HFF-Myc (cell line): ENCODE measurements around the gene ATP6V1F.

Source experiments
- DNase-seq: peaks from one replicate; pipeline ENCODE4 v3.0.0-alpha.2; 2011; ENCODE audit warnings: low read depth; ENCODE audit errors: extremely low read depth
- H3K4me3 ChIP-seq: replicated peaks from 2 replicates; pipeline ENCODE4 v1.5.1; 2011; ENCODE audit warnings: low read depth, mild to moderate bottlenecking, control low read depth, low read length
- CTCF ChIP-seq: IDR thresholded peaks from 2 replicates; pipeline ENCODE4 v1.5.1; 2012; ENCODE audit warnings: mild to moderate bottlenecking, low read depth, low read length, control low read depth; ENCODE audit errors: missing control alignments

ATP6V1F gene

GRCh38 chr7:128831178-128831993 lies 31.3 kb upstream of the ATP6V1F start:
- DNase-seq: no peak
- H3K4me3 ChIP-seq: peak overlapping the region; percentile 93
- TF ChIP-seq CTCF: no peak

DNA sequence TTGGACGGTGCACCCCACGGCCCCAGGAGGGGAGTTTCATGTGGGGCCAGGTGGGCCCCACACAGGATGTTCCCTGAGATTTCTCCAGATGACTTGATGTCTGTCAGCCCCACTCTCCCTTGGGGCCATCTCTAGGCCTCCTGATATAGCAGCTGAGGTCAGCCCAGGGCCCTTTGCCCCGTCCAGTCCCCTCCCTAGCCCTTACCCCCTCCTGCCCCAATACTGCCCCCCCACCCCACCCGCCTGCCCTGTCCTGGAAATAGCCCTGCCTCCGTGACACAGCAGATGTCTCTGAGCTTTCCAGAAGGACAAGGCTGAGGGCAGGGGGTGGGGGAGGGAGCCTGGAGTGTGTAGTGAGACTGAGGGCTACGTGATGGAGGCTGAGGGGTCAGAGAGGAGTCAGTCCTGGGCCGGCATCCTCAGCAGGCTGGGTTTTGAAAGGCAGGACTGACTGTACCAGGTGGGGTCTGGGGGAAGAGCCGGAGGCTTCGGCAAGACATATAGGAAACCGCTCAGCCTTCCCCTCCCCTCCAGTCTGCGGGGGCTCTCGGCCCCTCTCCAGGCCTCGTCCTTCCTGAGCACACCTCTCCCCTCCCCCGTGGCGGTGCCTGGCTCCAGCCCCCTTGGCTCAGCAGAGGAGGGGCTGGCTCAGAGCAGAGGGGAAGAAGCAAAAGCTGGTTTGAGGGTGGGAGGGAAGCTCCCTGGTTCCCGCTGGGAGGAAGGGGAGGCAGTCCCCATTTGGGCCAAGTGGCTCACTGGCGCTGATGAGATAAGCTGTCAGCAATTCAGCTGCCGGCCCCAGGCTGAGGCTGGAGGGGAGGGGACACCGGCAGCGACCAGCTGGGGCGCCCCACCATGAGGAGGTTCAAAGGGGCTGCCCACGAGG lies 30.4 kb upstream of the ATP6V1F start:
- no peak for DNase-seq
- peak overlapping the region; percentile 93 for H3K4me3 ChIP-seq

GRCh38 chr7:128832880-128833147 lies 29.8 kb upstream of the ATP6V1F start:
- no peak for DNase-seq
- peak overlapping the region; percentile 93 for H3K4me3 ChIP-seq
- no peak for TF ChIP-seq CTCF

More for the DNA sequence above, 30.4 kb upstream of the ATP6V1F start:
- no peak for TF ChIP-seq CTCF

- peak overlapping the region; percentile 93 for H3K4me3 ChIP-seq
Observed at GRCh38 chr7:128833148-128833945, 29.3 kb upstream of the ATP6V1F start.

DNA sequence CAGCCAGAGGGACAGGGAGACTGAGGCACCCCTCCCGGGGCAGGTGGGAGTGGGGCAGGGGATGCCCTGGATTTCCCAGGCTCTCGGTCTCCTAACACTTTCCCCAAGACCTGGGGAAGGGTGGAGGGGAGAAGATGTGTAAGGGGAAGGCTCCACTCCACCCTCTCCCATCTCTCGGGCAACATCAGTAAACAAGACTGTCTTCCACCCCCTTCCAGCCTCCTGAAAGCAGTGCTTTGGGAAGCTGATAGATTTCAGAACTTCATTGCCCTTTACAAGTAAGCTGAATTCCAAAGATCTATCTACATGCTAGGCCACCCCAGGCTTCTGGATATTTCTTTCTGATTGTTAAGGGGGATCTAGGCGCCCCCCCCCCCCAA lies 28.7 kb upstream of the ATP6V1F start:
- DNase-seq: no peak
- TF ChIP-seq CTCF: no peak
- H3K4me3 ChIP-seq: peak overlapping the region; percentile 93

More at GRCh38 chr7:128833148-128833945, 29.3 kb upstream of the ATP6V1F start:
- TF ChIP-seq CTCF: no peak
- no peak for DNase-seq

DNA sequence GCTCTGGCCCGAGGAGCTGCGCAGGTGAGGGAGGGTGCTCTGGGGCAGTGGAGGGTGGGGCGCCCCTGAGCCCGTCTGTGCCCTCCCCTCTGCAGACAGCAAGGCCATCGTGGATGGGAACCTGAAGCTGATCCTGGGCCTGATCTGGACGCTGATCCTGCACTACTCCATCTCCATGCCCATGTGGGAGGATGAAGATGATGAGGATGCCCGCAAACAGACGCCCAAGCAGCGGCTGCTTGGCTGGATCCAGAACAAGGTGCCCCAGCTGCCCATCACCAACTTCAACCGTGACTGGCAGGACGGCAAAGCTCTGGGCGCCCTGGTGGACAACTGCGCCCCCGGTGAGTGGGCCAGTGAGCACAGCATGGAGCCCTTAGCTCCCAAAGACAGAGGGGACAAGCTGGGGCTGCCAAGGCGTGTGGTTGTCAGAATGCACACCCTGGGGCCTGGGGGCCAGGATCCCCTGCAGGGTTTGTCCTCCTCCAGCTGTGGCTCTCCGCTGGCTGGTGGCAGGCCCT lies 27.4 kb upstream of the ATP6V1F start:
- no peak for DNase-seq
- no peak for TF ChIP-seq CTCF
- H3K4me3 ChIP-seq: no peak overlapping the region
